Astrocyte (in vitro differentiated cells and primary cell): ENCODE results near the gene PADI4. TPM values are rescaled to one million over a fixed set of nuclear protein-coding genes. Genes with fewer than 3 reads are reported as not detected.

ENCODE experiments used
- DNase-seq: peaks from one replicate; pipeline ENCODE4 v3.0.0-alpha.2; 2010; ENCODE audit warnings: low read depth
- FAIRE-seq: peaks from 2 replicates; lab custom pipeline; 2011; peaks lifted over from hg19 to GRCh38; lab: Jason Lieb, UNC
- H2AFZ ChIP-seq: 2 replicates; pipeline ENCODE4 v1.6.0; 2012; ENCODE audit warnings: low read depth, low read length, inconsistent platforms
- H3K27ac ChIP-seq: 2 replicates; pipeline ENCODE4 v1.5.1; 2011; ENCODE audit warnings: low read depth, low read length, inconsistent platforms
- H3K27me3 ChIP-seq: 2 replicates; pipeline ENCODE4 v1.6.0; 2011; ENCODE audit warnings: low read length, inconsistent platforms; ENCODE audit not compliant: insufficient read depth
- H3K36me3 ChIP-seq: 2 replicates; pipeline ENCODE4 v1.5.1; 2011; ENCODE audit warnings: low read length, inconsistent platforms; ENCODE audit not compliant: insufficient read depth
- H3K4me1 ChIP-seq: 2 replicates; pipeline ENCODE4 v1.5.1; 2011; ENCODE audit warnings: low read length, inconsistent platforms; ENCODE audit not compliant: insufficient read depth
- H3K4me2 ChIP-seq: 2 replicates; pipeline ENCODE4 v1.6.0; 2012; ENCODE audit warnings: low read length, inconsistent platforms
- H3K4me3 ChIP-seq: 2 replicates; pipeline ENCODE4 v1.5.1; 2011; ENCODE audit warnings: low read depth, mild to moderate bottlenecking, low read length, inconsistent platforms; ENCODE audit not compliant: insufficient read depth
- H3K79me2 ChIP-seq: 2 replicates; pipeline ENCODE4 v1.6.0; 2012; ENCODE audit warnings: mild to moderate bottlenecking, low read length, inconsistent platforms; ENCODE audit not compliant: insufficient read depth
- H3K9ac ChIP-seq: 2 replicates; pipeline ENCODE4 v1.6.0; 2012; ENCODE audit warnings: mild to moderate bottlenecking, low read length, inconsistent platforms
- H3K9me3 ChIP-seq: 2 replicates; pipeline ENCODE4 v1.5.1; 2012; ENCODE audit warnings: low read depth, mild to moderate bottlenecking, low read length, inconsistent platforms; ENCODE audit not compliant: insufficient read depth
- H4K20me1 ChIP-seq: 2 replicates; pipeline ENCODE4 v1.6.0; 2012; ENCODE audit warnings: low read length, inconsistent platforms; ENCODE audit not compliant: insufficient read depth
- H3K27ac Mint-ChIP-seq: one replicate; pipeline ENCODE4 v1.8.0; 2021; ENCODE audit warnings: mild to moderate bottlenecking, mixed read lengths; ENCODE audit not compliant: unreplicated experiment
- H3K27me3 Mint-ChIP-seq: one replicate; pipeline ENCODE4 v1.8.0; 2021; ENCODE audit warnings: low read depth, mixed read lengths; ENCODE audit not compliant: unreplicated experiment
- H3K36me3 Mint-ChIP-seq: one replicate; pipeline ENCODE4 v1.8.0; 2021; ENCODE audit warnings: low read depth, mixed read lengths; ENCODE audit not compliant: unreplicated experiment
- H3K4me1 Mint-ChIP-seq: one replicate; pipeline ENCODE4 v1.8.0; 2021; ENCODE audit warnings: low read depth, mixed read lengths; ENCODE audit not compliant: unreplicated experiment
- H3K4me3 Mint-ChIP-seq: one replicate; pipeline ENCODE4 v1.8.0; 2021; ENCODE audit warnings: mild to moderate bottlenecking, moderate library complexity, mixed read lengths; ENCODE audit not compliant: unreplicated experiment
- H3K9me3 Mint-ChIP-seq: one replicate; pipeline ENCODE4 v1.8.0; 2021; ENCODE audit warnings: mild to moderate bottlenecking, mixed read lengths; ENCODE audit not compliant: unreplicated experiment
- CTCF ChIP-seq: IDR thresholded peaks from 2 replicates; pipeline ENCODE4 v1.5.1; 2011; ENCODE audit warnings: low read depth, mild to moderate bottlenecking, inconsistent platforms, low read length, moderate library complexity; ENCODE audit not compliant: insufficient read depth
- EZH2 ChIP-seq: IDR thresholded peaks from 2 replicates; pipeline ENCODE4 v1.6.1; 2012; ENCODE audit warnings: mild to moderate bottlenecking, low read length, inconsistent platforms; ENCODE audit not compliant: insufficient read depth
- total RNA-seq: library from RNA; stranded (reverse); gene quantifications from 2 replicates; pipeline ENCODE4 v1.2.1, GENCODE V29; 2021

PADI4 gene
- total RNA-seq, 1 donor from 2014 or later: not detected

- Histone ChIP-seq H3K4me2 (no peak overlapping the region), H3K4me1 (no peaks in the 10 kb centered on the region), H2AFZ (no peak overlapping the region), H3K27me3 (no peaks in the 10 kb centered on the region), H3K9me3 (no peaks in the 10 kb centered on the region), H3K36me3 (no peaks in the 10 kb centered on the region), H3K4me3 (no peak overlapping the region), H3K9ac (no peak overlapping the region), H3K27ac (no peak overlapping the region), H4K20me1 (no peaks in the 10 kb centered on the region), H3K79me2 (no peaks in the 10 kb centered on the region)
- no peak for FAIRE-seq
- no peak for DNase-seq
- TF ChIP-seq EZH2: no peak
- TF ChIP-seq CTCF: no peak
- Mint-ChIP-seq H3K9me3 (peaks cover 7% of the 10 kb centered on the region), H3K27me3 (peaks cover 20% of the 10 kb centered on the region), H3K4me1 (no peaks in the 10 kb centered on the region), H3K4me3 (no peak overlapping the region), H3K36me3 (no peaks in the 10 kb centered on the region), H3K27ac (no peak overlapping the region)
Observed at GRCh38 chr1:17359808-17360207, 51.8 kb downstream of the PADI4 start.

GRCh38 chr1:17360272-17360956 lies 52.4 kb downstream of the PADI4 start:
- H3K27ac ChIP-seq: no peak overlapping the region
- H3K4me1 ChIP-seq: no peaks in the 10 kb centered on the region
- no peaks in the 10 kb centered on the region for H3K9me3 ChIP-seq
- H3K36me3 ChIP-seq: no peaks in the 10 kb centered on the region
- Mint-ChIP-seq H3K36me3 (no peaks in the 10 kb centered on the region), H3K9me3 (peaks cover 7% of the 10 kb centered on the region), H3K27ac (no peak overlapping the region), H3K27me3 (peaks cover 14% of the 10 kb centered on the region), H3K4me1 (no peaks in the 10 kb centered on the region), H3K4me3 (no peak overlapping the region)
- no peak for TF ChIP-seq EZH2
- no peaks in the 10 kb centered on the region for H4K20me1 ChIP-seq
- H3K79me2 ChIP-seq: no peaks in the 10 kb centered on the region
- H2AFZ ChIP-seq: no peak overlapping the region
- H3K9ac ChIP-seq: no peak overlapping the region
- no peak for FAIRE-seq
- no peaks in the 10 kb centered on the region for H3K27me3 ChIP-seq
- no peak overlapping the region for H3K4me2 ChIP-seq
- DNase-seq: no peak
- no peak overlapping the region for H3K4me3 ChIP-seq

GRCh38 chr1:17361687-17362086 lies 53.7 kb downstream of the PADI4 start:
- Histone ChIP-seq H3K4me1 (no peaks in the 10 kb centered on the region), H3K27me3 (no peaks in the 10 kb centered on the region), H4K20me1 (no peaks in the 10 kb centered on the region), H3K4me3 (no peak overlapping the region), H3K9ac (no peak overlapping the region), H2AFZ (no peak overlapping the region), H3K9me3 (no peaks in the 10 kb centered on the region), H3K27ac (no peak overlapping the region), H3K79me2 (no peaks in the 10 kb centered on the region), H3K36me3 (no peaks in the 10 kb centered on the region), H3K4me2 (no peak overlapping the region)
- DNase-seq (no peak), FAIRE-seq (no peak)
- peaks cover 8% of the 10 kb centered on the region for H3K9me3 Mint-ChIP-seq
- TF ChIP-seq CTCF (no peak), EZH2 (no peak)
- H3K36me3 Mint-ChIP-seq: no peaks in the 10 kb centered on the region
- no peak overlapping the region for H3K4me3 Mint-ChIP-seq
- H3K4me1 Mint-ChIP-seq: no peaks in the 10 kb centered on the region
- no peak overlapping the region for H3K27ac Mint-ChIP-seq
- H3K27me3 Mint-ChIP-seq: peaks cover 21% of the 10 kb centered on the region
